Esophagus (tissue), 2 donors: Measurements from ENCODE around the gene UBR4. TPM values are rescaled to one million over a fixed set of nuclear protein-coding genes. Genes with fewer than 3 reads are reported as not detected.

Experiments
- H3K27ac ChIP-seq, 2 donors: one replicate each; pipeline ENCODE4 v1.5.1; 2013; ENCODE audit warnings: low read depth in 2 of 2, mild to moderate bottlenecking in 2 of 2, inconsistent platforms in 1 of 2, low read length in 1 of 2, moderate library complexity in 1 of 2
- H3K27me3 ChIP-seq, 2 donors: one replicate each; pipeline ENCODE4 v1.6.1; 2013; ENCODE audit warnings: low read length in 2 of 2, control low read depth in 1 of 2, mild to moderate bottlenecking in 1 of 2; ENCODE audit not compliant: insufficient read depth in 2 of 2, control insufficient read depth in 1 of 2
- H3K36me3 ChIP-seq, 2 donors: one replicate each; pipeline ENCODE4 v1.6.1; 2013; ENCODE audit warnings: low read length in 1 of 2; ENCODE audit not compliant: control insufficient read depth in 2 of 2, insufficient read depth in 2 of 2
- H3K4me1 ChIP-seq, 2 donors: one replicate each; pipeline ENCODE4 v1.6.1; 2013; ENCODE audit warnings: low read length in 1 of 2; ENCODE audit not compliant: control insufficient read depth in 2 of 2, insufficient read depth in 2 of 2
- H3K4me3 ChIP-seq, 2 donors: one replicate each; pipeline ENCODE4 v1.5.1; 2013; ENCODE audit warnings: low read length in 2 of 2, mild to moderate bottlenecking in 2 of 2, low read depth in 1 of 2, moderate library complexity in 1 of 2
- H3K9me3 ChIP-seq, 2 donors: one replicate each; pipeline ENCODE4 v1.6.1; 2013; ENCODE audit warnings: mild to moderate bottlenecking in 2 of 2, low read depth in 1 of 2, low read length in 1 of 2, moderate library complexity in 1 of 2; ENCODE audit not compliant: control insufficient read depth in 2 of 2, insufficient read depth in 1 of 2
- WGBS, 2 donors: extraction: QIAGEN DNeasy Blood & Tissue Kit; methylation state at CpG; one replicate each; pipeline ENCODE4 v1.1.7; 2013; 5-methylcytosine and 5-hydroxymethylcytosine counted together
- polyA plus RNA-seq, 2 donors: library from polyadenylated mRNA; stranded (reverse); fragments of 200-250 nt; gene quantifications; one replicate each; pipeline ENCODE4 v1.2.3, GENCODE V29; 2013
- donor health status: healthy with polysubstance abuse.
- donor health status: Bipolar disorder and iron deficiency.

Gene UBR4
- polyA plus RNA-seq, 2 donors, result 81.9 to 89.9 TPM

DNA sequence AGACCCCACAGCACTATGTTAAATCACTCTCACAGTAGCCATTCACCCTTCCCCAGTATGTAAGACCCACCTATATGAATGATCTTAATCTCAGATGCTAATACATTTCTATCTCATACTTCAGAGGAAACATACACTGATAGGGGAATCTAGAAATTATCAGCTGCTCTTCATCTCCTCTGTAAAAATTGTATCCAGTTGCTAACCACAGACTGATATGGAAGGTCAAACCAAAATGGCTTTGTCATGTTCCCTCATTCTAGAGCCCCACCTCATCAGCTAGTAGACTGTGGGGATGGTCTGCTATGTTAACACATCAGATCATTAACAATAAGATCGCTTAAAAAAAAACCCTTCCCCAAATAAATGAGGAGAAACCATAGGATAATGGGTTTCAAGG, 71.7 kb downstream of the UBR4 start:
- Histone ChIP-seq H3K4me1 (no peaks in the 10 kb centered on the region), H3K27ac (no peak overlapping the region), H3K27me3 (no peaks in the 10 kb centered on the region), H3K36me3 (peaks cover 28 to 29% of the 10 kb centered on the region in 2 donors), H3K4me3 (no peak overlapping the region), H3K9me3 (no peaks in the 10 kb centered on the region)
- 93 to 96% methylated on average over 1 of the region's 1 CpG for WGBS, 2 donors

DNA sequence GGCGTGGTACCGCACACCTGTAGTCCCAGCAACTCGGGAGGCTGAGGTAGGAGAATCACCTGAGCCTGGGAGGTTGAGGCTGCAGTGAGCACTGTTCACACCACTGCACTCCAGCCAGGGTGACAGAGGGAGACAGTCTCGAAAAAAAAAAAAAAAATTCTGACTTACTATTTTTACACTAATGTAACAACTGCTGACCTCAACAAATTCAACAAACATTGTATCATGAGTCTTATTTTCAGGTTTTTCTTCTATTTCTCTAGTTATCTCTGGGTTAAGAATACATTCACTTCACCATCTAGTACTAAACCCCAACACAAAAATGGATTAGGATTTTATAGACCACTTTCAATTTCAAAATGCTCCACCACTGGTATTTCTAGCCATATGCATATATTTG, 72.9 kb downstream of the UBR4 start:
- Histone ChIP-seq H3K27ac (no peak overlapping the region), H3K4me3 (no peak overlapping the region), H3K27me3 (no peaks in the 10 kb centered on the region), H3K4me1 (no peaks in the 10 kb centered on the region), H3K9me3 (no peaks in the 10 kb centered on the region), H3K36me3 (peaks cover 25% of the 10 kb centered on the region in 2 donors)
- 94% methylated on average over 4 of the region's 4 CpGs for WGBS, 2 donors

- no peak overlapping the region for H3K4me3 ChIP-seq
- WGBS, 2 donors, result 98 to 99% methylated on average over 2 of the region's 2 CpGs
- H3K4me1 ChIP-seq, result no peaks in the 10 kb centered on the region
- peaks cover 13 to 19% of the 10 kb centered on the region in 2 donors for H3K36me3 ChIP-seq
- no peaks in the 10 kb centered on the region for H3K9me3 ChIP-seq
- no peaks in the 10 kb centered on the region for H3K27me3 ChIP-seq
- no peak overlapping the region for H3K27ac ChIP-seq
These were observed 76.7 kb downstream of the UBR4 start for GRCh38 chr1:19133360-19133759.

- H3K27me3 ChIP-seq, result no peaks in the 10 kb centered on the region
- H3K4me1 ChIP-seq, result no peaks in the 10 kb centered on the region
- no peak overlapping the region for H3K27ac ChIP-seq
- no peak overlapping the region for H3K4me3 ChIP-seq
- H3K36me3 ChIP-seq, result peaks cover 30 to 37% of the 10 kb centered on the region in 2 donors
- H3K9me3 ChIP-seq, result no peaks in the 10 kb centered on the region
- 75 to 88% methylated on average over 6 of the region's 6 CpGs for WGBS, 2 donors
These were observed 79.6 kb downstream of the UBR4 start for GRCh38 chr1:19130468-19130867.

DNA sequence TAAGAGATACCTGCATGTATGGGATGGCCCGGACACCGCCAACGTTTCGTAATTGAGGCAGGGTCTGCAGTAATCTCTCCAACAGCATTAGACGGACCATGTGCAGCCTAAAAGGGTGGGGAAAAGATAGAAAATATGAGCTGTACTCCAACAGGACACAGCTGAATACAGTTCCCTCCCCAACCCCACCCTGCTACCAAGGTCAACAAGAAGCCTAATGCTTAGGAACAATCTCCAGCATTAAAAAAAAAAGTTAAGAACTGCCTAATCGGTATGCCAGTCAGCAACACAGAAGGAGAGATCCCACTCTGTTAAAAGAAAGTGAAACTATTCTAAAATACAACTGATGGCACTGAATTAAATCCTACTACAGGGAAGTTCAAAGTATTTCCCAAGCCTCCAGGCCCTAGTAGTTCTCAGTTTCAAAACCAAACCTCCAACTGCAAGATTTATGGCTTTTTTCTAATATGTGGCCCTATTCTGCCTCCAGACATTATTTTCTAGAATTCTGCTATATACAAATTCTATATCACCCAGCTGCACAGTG, 81.0 kb downstream of the UBR4 start:
- Histone ChIP-seq H3K9me3 (no peaks in the 10 kb centered on the region), H3K4me3 (no peak overlapping the region), H3K4me1 (no peaks in the 10 kb centered on the region), H3K36me3 (peaks cover 40% of the 10 kb centered on the region in 2 donors), H3K27ac (no peak overlapping the region), H3K27me3 (no peaks in the 10 kb centered on the region)
- 85 to 89% methylated on average over 6 of the region's 6 CpGs for WGBS, 2 donors

DNA sequence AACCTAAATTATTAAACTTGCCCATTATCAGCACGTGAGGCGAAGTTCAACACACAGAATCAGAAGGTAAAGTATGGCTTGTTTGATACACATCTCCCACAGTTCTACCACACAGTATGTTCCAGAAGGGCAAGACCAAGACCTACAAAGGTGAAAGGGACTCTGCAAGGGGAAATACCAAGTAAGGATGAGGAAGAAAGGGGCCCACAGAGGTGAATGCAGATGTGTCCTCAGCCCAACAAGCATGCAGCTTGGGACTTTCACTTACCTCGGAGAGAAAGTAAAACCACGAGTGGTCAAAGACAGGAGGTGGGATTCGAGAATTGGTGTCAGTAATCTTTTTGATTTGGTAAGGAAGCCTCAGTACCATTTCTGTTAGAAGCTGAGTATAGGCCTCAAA, 85.8 kb downstream of the UBR4 start:
- Histone ChIP-seq H3K36me3 (peaks cover 63 to 68% of the 10 kb centered on the region in 2 donors), H3K27me3 (no peaks in the 10 kb centered on the region), H3K4me3 (no peak overlapping the region), H3K27ac (no peak overlapping the region), H3K9me3 (no peaks in the 10 kb centered on the region), H3K4me1 (no peaks in the 10 kb centered on the region)
- 80% methylated on average over 5 of the region's 5 CpGs for WGBS, 2 donors

- 73 to 85% methylated on average over 1 of the region's 1 CpG for WGBS, 2 donors
- H3K36me3 ChIP-seq, result peaks cover 60 to 67% of the 10 kb centered on the region in 2 donors
- no peaks in the 10 kb centered on the region for H3K4me1 ChIP-seq
- H3K27me3 ChIP-seq, result no peaks in the 10 kb centered on the region
- H3K9me3 ChIP-seq, result no peaks in the 10 kb centered on the region
- no peak overlapping the region for H3K27ac ChIP-seq
- H3K4me3 ChIP-seq, result no peak overlapping the region
These were observed 86.2 kb downstream of the UBR4 start for GRCh38 chr1:19123837-19124236.

- H3K27ac ChIP-seq, result no peak overlapping the region
- no peaks in the 10 kb centered on the region for H3K9me3 ChIP-seq
- 85 to 88% methylated on average over 10 of the region's 10 CpGs for WGBS, 2 donors
- H3K36me3 ChIP-seq, result peaks cover 55 to 66% of the 10 kb centered on the region in 2 donors
- H3K27me3 ChIP-seq, result no peaks in the 10 kb centered on the region
- no peaks in the 10 kb centered on the region for H3K4me1 ChIP-seq
- no peak overlapping the region for H3K4me3 ChIP-seq
These were observed 87.4 kb downstream of the UBR4 start for GRCh38 chr1:19122668-19123067.

DNA sequence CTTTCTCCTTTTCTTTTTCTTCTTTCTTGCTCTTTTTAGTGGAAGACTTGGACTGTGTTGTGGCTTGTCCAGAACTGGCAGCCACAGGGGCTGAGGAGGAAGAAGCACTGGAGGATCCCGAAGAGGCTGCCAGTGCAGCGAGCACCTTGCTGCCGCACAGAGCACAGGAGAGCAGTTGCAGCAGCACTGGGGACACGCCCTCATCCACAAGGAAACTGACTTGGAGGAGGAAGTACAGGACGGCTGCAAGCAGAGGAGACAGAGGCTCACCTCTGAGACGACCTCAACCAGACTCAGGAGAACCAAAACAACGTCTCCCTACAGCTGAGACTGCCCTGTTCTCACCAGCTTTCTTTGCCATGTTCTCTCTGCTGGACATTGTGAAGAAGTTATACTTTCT, 88.9 kb downstream of the UBR4 start:
- no peaks in the 10 kb centered on the region for H3K9me3 ChIP-seq
- no peaks in the 10 kb centered on the region for H3K4me1 ChIP-seq
- H3K4me3 ChIP-seq, result no peak overlapping the region
- H3K27me3 ChIP-seq, result no peaks in the 10 kb centered on the region
- peaks cover 45 to 56% of the 10 kb centered on the region in 2 donors for H3K36me3 ChIP-seq
- no peak overlapping the region for H3K27ac ChIP-seq
- 76% methylated on average over 7 of the region's 7 CpGs for WGBS, 2 donors

DNA sequence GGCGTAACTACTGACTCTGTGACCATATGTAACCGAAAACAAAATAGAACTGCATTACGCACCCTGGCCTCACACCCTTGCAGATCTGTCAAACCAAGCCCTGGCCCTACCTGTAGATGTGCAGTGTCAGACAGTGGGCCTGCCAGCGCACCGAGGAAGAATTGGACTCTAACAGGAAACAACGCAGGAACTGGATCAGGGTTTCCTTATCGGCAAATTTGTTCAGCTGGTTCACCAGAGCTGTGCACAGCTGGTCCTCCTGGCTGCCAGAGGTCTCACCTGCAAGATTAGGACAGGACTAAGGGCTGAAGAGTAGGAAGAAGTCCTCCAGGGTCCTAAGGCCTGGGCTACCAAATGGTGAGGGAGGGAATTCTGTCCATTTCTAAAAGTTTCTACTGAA, 90.0 kb downstream of the UBR4 start:
- H3K4me3 ChIP-seq, result no peak overlapping the region
- H3K4me1 ChIP-seq, result no peaks in the 10 kb centered on the region
- peaks cover 42 to 53% of the 10 kb centered on the region in 2 donors for H3K36me3 ChIP-seq
- H3K9me3 ChIP-seq, result no peaks in the 10 kb centered on the region
- no peaks in the 10 kb centered on the region for H3K27me3 ChIP-seq
- WGBS, 2 donors, result 90 to 96% methylated on average over 7 of the region's 7 CpGs
- H3K27ac ChIP-seq, result no peak overlapping the region
